Psoas muscle (tissue), 8 donors: Measurements from ENCODE around the gene CACNB2. TPM values are rescaled to one million over a fixed set of nuclear protein-coding genes. Genes with fewer than 3 reads are reported as not detected.
A peak's percentile ranks its signal among the peaks of the same experiment; 100 is the strongest.

Source experiments
- ATAC-seq, 4 donors: fragments of 200-7000 bp; cut with Tn5 transposase; one replicate each; pipeline ENCODE4 v1.9.1; 2020; ENCODE audit warnings: moderate library complexity in 3 of 4, mild to moderate bottlenecking in 2 of 4
- DNase-seq, 2 donors: peaks; one replicate each; pipeline ENCODE4 v3.0.0-alpha.2; 2020
- H3K27ac ChIP-seq: fragments of 200-600 bp; one replicate; pipeline ENCODE4 v1.8.0; 2022
- H3K27me3 ChIP-seq, 3 donors: fragments of 200-600 bp in 1 of 3; one replicate each; pipeline versions ENCODE4 v1.6.1 to v1.8.0; 2013 to 2022; ENCODE audit warnings: low read length in 2 of 3, mild to moderate bottlenecking in 2 of 3, moderate library complexity in 1 of 3; ENCODE audit not compliant: insufficient read depth in 3 of 3
- H3K36me3 ChIP-seq, 2 donors: fragments of 200-600 bp in 1 of 2; one replicate each; pipeline versions ENCODE4 v1.6.1 to v1.8.0; 2013 to 2022; ENCODE audit warnings: low read depth in 1 of 2, mild to moderate bottlenecking in 1 of 2, moderate library complexity in 1 of 2; ENCODE audit not compliant: insufficient read depth in 1 of 2
- H3K4me1 ChIP-seq: fragments of 200-600 bp; one replicate; pipeline ENCODE4 v1.8.0; 2022
- H3K4me3 ChIP-seq: fragments of 200-600 bp; one replicate; pipeline ENCODE4 v1.8.0; 2022; ENCODE audit warnings: mild to moderate bottlenecking
- H3K9me3 ChIP-seq: fragments of 200-600 bp; one replicate; pipeline ENCODE4 v1.8.0; 2022
- CTCF ChIP-seq: fragments of 200-600 bp; IDR thresholded peaks from one replicate; pipeline ENCODE4 v1.8.0; 2022; ENCODE audit warnings: antibody characterized with exemption
- WGBS, 3 donors: extraction: QIAGEN DNeasy Blood & Tissue Kit; methylation state at CpG; one replicate each; pipeline versions ENCODE4 v1.1.6 to v1.1.7; 2013; 5-methylcytosine and 5-hydroxymethylcytosine counted together
- intact Hi-C, 2 donors: fragments of 100-400 bp; cut with DNase I; formaldehyde crosslinking; loops; one replicate each; pipeline versions ENCODE4 v1.11.0 to v1.14.2; 2022
- polyA plus RNA-seq, 3 donors: library from polyadenylated mRNA; stranded (reverse); fragments of 200-250 nt; gene quantifications; one replicate each; pipeline ENCODE4 v1.2.3, GENCODE V29; 2013
- total RNA-seq, 4 donors: library from RNA; stranded (reverse); fragmentation: NEBNext Ultra II Directional in 2 of 4; extraction: Animal tissue kit (Norgen Biotek cat#: 25700) in 2 of 4; gene quantifications; one replicate each; pipeline versions ENCODE4 v1.2.1 to v1.2.4, GENCODE V29; 2021 to 2023
- donor health status: healthy with polysubstance abuse.
- donor health status: DM: no; HTN: no; CAD: no; lungs with moderate emphysema.
- donor health status: Bipolar disorder and iron deficiency.
- donor health status: healthy.
- donor health status: DM: yes; HTN: yes; CAD: no.
- donor health status: DM: no; HTN: no; CAD: no.
- donor health status: DM: no; HTN: no; CAD: no.
- donor health status: DM: yes; HTN: yes; CAD: no.

CACNB2 gene
- total and polyA plus RNA-seq, 7 donors: 0.20 to 0.71 (median 0.43) TPM

GRCh38 chr10:18328941-18329340, 188.7 kb downstream of the CACNB2 start:
- Histone ChIP-seq H3K4me1 (no peaks in the 10 kb centered on the region), H3K27ac (no peak overlapping the region), H3K36me3 (no peaks in the 10 kb centered on the region), H3K4me3 (no peak overlapping the region), H3K27me3 (no peaks in the 10 kb centered on the region), H3K9me3 (no peaks in the 10 kb centered on the region)
- WGBS, 3 donors: 49 to 66% (median 55%) methylated on average over 2 of the region's 2 CpGs
- no peak for TF ChIP-seq CTCF
- no peak for ATAC-seq
- intact Hi-C loops: no loop called here
- no peak for DNase-seq

GRCh38 chr10:18332048-18332447, 191.8 kb downstream of the CACNB2 start:
- no peaks in the 10 kb centered on the region for H3K27me3 ChIP-seq
- no peaks in the 10 kb centered on the region for H3K36me3 ChIP-seq
- 75 to 77% (median 76%) methylated on average over 4 of the region's 4 CpGs for WGBS, 3 donors
- H3K4me1 ChIP-seq: no peaks in the 10 kb centered on the region
- intact Hi-C loops: no loop called here
- H3K27ac ChIP-seq: no peak overlapping the region
- ATAC-seq: peak in 1 of 4 donors; percentile 33
- no peaks in the 10 kb centered on the region for H3K9me3 ChIP-seq
- no peak overlapping the region for H3K4me3 ChIP-seq
- no peak for TF ChIP-seq CTCF
- DNase-seq: no peak

- WGBS, 3 donors: 56 to 82% (median 77%) methylated on average over 1 of the region's 1 CpG
- no peak for ATAC-seq
- H3K27me3 ChIP-seq: no peaks in the 10 kb centered on the region
- DNase-seq: no peak
- H3K27ac ChIP-seq: no peak overlapping the region
- intact Hi-C loops: no loop called here
- H3K9me3 ChIP-seq: no peaks in the 10 kb centered on the region
- no peak for TF ChIP-seq CTCF
- H3K4me1 ChIP-seq: no peaks in the 10 kb centered on the region
- no peak overlapping the region for H3K4me3 ChIP-seq
- no peaks in the 10 kb centered on the region for H3K36me3 ChIP-seq
Observed at GRCh38 chr10:18332484-18332883, 192.3 kb downstream of the CACNB2 start.

- no peak for TF ChIP-seq CTCF
Observed at GRCh38 chr10:18333621-18334020, 193.4 kb downstream of the CACNB2 start.

GRCh38 chr10:18334116-18334867, 194.1 kb downstream of the CACNB2 start:
- H3K4me1 ChIP-seq: no peaks in the 10 kb centered on the region
- TF ChIP-seq CTCF: no peak
- intact Hi-C loops: no loop called here
- H3K27ac ChIP-seq: no peak overlapping the region
- no peak for ATAC-seq
- no peaks in the 10 kb centered on the region for H3K9me3 ChIP-seq
- 26 to 40% (median 29%) methylated on average over 8 of the region's 8 CpGs for WGBS, 3 donors
- DNase-seq: no peak
- no peaks in the 10 kb centered on the region for H3K27me3 ChIP-seq
- no peaks in the 10 kb centered on the region for H3K36me3 ChIP-seq
- no peak overlapping the region for H3K4me3 ChIP-seq

More at GRCh38 chr10:18333621-18334020, 193.4 kb downstream of the CACNB2 start:
- DNase-seq: no peak
- Histone ChIP-seq H3K36me3 (no peaks in the 10 kb centered on the region), H3K4me3 (no peak overlapping the region), H3K27me3 (no peaks in the 10 kb centered on the region), H3K9me3 (no peaks in the 10 kb centered on the region), H3K27ac (no peak overlapping the region), H3K4me1 (no peaks in the 10 kb centered on the region)
- no peak for ATAC-seq
- intact Hi-C loops: no loop called here
- 68 to 79% (median 69%) methylated on average over 5 of the region's 5 CpGs for WGBS, 3 donors
